NCI-H2171 treated with DMSO at 0.1 percent for 48 hours (cell line): ENCODE measurements around the gene ADCK2.
"Not testable (repeated sequence)": the region's sequence is repeated elsewhere in the genome, so short reads cannot be mapped to it uniquely, and the experiment has no call there.

Source experiments
- DNase-seq: peaks from one replicate; lab custom pipeline; 2025; lab: John Stamatoyannopoulos, UW

The ADCK2 gene

DNA sequence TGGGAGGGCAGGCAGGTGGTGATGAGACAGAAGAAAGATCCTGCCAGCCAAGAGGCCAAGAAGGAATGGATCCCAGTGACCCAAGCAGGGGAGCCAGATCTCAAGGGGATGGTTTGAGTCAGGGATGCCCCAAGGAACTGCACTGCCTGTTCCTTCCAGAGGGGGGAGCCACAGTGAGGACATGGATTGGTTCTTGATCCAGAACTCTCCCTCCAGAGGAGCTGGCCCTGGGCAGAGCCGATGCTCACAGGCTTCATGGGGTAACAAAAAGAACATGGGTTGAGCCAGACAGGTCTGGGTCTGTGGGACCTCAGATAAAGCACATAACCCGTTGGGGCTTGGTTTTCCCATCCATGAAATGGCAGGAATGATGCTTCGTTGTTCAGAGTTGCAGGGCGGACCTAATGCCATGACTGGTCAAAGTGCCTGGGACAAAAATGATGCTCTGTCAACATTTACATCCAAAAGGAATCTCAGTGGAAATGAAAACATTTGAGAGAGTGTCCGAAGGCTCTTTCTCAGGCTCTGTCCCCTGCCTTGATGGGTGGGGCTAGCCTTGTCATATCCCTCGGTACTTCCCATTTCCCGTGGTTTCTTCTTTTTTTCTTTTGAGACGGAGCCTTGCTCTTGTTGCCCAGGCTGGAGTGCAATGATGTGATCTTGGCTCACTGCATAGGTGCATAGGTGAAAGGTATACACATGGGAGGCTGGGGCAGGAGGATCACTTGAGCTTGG, 27.4 kb upstream of the ADCK2 start:
- no peak for DNase-seq

DNA sequence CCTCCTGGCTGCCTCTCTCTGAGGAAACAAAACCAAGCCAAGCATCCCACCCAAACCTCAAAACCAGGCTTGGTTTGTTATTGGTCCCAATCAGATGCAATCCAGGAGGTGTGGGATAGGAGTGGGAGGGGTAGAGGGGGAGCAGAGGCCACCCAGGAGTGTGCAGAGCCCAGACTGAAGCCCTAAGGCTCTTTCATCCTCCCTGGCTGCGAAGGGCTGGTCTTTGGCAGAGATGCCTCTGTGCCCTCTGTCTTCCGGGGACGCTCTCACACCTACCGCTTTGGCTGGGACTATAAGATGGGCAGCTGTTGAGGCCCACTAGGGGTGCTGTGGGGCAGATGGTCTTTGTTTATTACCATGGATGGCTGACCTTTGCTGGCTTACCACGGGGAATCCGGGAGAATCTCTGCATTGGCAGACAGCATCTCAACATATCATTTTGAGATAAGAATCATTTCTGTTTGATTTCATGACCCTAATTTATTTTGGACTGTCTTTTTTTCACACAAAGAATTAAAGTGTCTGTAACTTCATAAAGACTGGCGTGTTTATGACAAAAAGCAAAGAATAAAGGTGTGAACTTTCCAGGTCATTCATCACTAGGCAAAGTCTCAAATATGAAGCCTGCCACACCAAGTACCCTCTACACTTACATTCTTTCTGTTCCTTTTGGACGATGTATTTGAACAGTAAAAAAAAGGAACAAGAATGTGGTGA, 25.7 kb upstream of the ADCK2 start:
- peak; percentile 89 for DNase-seq

DNA sequence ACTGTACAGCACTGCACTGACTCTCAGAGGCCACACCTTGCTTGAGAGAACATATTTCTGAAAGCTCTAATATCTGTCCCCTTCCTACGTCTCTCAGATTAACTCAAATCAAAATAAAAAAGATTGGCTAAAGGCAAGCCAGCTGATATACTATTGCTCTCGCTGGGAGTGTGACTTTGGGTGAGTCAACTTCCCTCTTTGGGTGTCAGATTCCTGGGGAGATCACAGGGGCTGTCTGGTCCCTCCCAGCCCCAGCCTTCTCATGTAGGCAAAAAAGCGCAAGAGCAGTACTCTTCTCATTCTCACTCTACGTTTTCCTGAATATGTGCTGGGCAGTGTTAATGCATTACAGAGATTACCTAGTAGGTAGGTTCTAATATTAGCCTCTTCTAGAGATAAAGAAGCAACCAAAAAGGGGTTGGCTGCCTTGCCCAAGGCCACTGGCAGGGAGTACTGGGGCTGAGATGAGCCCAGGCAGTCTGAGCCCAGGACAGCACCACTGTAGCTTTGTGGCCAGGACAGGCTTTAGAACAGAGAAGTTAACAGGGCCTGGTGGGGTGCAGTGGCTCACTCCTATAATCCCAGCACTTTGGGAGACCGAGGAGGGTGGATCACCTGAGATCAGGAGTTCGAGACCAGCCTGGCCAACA, 23.1 kb upstream of the ADCK2 start:
- DNase-seq, result no peak

DNA sequence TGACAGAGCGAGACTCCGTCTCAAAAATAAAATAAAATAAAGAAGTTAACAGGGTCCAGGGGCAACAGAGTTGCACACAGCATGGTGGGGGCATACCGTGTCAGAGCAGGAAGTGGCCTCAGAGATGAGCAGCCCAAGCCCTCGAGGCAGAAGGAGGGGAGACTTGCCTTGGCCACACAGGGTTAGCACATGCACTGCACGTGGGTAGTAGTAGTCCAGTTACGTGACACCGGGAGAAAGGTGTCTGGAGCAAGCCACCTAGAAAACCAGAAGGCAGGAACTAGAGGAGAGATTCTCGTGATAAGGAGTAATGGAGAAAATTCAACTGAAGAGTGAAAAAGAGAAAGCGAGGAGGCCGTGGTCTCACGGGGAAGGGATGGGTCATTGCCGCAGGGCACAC, 22.4 kb upstream of the ADCK2 start:
- DNase-seq, result no peak

DNA sequence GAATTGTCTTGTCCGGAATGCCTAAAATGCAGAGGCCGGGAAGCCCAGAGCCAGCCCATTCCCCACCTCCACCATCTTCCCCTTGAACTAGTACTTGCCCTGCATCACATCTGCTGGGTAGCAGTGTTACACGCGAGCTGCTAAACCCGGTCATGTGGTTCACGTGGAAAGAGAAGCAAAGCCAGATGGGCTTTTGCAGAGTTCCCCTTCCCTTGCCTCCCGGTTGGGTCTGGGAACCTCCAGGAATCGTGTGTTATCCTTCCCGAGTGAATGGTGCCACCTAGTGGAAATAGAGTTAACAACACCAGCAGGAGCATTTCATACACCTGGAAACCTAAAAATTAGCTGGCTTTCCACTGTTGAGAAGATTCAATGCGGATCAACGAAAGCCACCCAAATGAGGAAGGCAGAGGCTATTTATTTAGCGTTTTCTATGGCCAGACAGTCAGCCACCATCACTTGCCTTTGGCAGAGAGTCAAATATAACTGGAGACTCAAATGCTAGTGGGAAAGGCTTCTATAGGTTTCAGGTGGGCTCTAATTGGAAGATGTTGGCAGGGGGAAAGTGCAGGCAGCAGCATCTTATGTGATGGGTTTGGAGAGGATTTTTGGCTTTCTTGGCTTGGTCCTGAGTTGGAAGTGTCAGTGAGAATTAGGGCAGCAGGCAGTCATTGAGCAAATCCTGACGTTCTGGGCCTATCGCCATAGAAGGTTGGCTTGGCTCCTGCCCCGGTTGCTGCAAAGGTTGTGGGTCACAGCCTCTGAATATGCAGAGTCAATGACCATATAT, 19.2 kb upstream of the ADCK2 start:
- DNase-seq, result peak; percentile 95

DNA sequence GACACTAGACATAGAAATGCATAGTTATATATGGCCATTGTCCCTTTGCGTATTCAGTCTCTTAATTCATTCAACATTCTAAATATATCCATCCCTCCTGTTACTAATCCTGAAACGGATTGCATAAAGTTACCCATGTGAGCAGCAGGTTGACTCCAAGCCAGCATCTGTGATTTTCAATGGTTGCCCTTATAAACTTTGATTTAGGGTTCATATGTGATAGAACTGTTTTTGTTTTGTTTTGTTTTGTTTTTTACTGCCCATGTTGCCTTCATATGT, 18.7 kb upstream of the ADCK2 start:
- DNase-seq, result no peak

DNA sequence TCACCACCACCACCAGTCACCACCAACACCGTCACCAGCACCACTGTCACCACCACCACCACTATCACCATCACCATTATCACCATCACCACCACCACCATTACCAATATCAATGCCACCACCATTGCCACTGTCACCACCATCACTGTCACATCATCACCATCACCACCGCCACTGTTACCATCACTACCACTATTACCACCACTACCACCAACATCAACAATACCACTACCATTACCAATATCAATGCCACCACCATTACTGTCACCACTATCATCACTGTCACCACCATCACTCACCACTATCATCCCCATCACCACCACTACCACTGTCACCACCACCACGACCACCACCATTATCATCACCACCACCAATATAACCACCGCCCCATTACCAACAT, 18.1 kb upstream of the ADCK2 start:
- no peak for DNase-seq

DNA sequence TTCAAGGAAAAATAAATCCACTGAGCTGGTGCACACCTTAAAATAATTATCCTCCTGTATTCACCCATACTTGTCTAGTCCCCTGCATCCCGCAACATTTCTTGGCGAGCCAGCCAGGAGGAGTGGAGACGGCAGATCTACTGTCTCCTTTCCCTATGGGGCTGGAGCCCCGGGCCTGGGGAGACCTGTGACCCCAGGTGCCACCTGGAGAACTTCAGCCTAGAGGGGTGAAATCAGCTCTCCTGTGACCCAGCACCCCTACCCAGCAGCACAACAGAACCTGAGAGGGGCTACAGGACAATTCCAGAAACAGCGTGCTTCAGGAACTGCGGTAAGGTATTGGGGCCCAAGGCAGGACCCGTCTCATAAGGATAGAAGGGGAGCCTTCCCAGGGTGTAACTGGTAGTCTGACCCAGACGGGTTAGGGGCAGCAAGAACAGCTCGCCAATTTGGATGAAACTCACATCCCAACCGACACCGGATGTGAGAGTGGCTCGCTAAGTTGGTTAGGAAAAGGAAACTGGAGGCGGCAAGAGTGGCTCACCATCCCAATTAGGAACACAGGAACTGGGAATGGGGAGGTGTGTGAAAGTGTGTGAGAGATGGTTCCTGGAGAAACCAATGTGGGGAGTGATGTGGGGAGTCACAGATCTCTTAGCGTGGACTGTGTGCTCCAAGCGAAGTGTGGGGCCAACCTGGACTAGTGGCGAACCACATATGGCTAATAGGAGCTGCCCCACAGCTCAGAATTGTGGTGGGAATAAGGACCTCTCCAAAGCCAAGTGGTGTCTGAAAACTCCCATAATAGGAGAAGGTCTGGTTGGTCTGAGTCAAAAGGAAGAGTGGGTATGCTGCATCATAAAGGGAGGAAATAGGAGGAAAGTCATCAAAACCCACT, 17.0 kb upstream of the ADCK2 start:
- DNase-seq, result no peak

DNA sequence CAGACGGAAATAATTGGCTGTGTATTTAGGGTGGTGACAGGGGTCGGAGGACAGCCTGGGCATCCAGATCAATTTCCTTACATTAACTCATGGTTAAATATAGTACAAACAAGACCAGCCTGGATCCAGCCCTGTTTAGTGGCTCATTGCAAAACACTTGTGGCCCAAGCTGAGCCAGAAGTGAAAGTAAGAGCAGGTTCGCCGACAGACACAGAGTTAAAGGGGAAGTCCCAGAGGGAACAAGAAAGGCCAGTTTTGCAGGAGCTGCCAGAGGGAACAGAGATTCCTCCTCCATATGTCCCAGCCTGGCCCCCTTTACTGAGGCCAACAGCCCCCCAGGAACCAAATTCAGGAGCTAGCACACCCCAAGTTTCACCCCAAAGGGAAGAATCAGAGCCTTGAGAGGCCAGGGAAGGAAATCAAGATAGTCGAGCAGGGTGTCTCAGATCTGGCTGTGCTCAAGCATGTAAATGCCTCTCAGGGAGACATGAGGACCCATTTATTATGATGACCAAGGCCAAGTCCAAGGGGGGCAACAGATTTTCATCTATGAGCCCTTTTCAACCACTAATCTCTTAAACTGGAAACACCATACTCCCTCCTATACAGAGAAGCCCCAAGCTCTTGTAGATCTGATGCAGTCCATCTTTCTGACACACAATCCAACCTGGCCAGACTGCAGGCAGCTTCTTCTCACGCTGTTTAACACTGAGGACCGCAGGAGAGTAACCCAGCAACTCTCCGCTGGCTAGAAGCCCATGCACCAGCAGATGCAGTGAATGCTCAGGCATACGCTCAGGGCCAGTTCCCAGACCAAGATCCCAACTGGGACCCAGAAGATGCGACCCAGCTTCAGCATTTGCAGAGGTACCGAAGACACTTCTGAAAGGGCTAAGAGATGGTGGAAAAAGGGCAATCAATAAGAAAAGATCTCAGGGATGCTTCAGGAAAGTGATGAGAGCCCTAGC, 15.9 kb upstream of the ADCK2 start:
- DNase-seq, result no peak

DNA sequence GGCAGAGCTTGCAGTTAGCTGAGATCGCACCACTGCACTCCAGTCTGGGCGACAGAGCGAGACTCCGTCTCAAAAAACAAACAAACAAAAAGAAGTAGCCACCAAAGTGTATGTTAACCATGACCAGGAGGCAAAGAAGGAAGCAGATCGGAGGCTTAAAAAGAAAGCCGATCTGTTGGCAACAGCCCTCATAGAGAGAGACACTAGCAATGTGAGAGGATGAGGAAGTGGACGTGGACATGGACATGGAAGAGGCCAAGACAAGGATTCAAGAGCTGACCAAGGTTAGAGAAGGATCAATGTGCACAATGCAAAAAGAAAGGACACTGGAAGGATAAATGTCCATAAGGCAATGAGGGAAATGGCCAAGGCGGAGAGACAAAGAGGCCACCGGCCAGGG, 14.9 kb upstream of the ADCK2 start:
- DNase-seq, result no peak

DNA sequence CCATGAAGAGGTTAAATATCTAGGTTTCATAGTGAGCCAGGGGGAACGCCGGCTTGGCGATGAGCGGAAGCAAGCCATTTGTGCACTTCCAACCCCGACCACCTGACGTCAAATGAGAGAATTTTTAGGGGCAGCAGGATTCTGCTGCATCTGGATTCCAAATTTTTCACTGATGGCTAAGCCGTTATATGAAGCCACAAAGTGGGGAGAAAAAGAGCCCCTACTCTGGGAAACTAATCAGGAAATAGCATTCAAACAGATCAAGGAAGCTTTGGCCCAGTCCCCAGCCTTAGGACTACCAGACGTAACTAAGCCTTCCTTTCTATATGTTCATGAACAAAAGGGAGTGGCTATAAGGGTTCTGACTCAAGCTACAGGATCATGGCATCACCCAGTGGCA, 12.9 kb upstream of the ADCK2 start:
- DNase-seq, result peak; percentile 27

DNA sequence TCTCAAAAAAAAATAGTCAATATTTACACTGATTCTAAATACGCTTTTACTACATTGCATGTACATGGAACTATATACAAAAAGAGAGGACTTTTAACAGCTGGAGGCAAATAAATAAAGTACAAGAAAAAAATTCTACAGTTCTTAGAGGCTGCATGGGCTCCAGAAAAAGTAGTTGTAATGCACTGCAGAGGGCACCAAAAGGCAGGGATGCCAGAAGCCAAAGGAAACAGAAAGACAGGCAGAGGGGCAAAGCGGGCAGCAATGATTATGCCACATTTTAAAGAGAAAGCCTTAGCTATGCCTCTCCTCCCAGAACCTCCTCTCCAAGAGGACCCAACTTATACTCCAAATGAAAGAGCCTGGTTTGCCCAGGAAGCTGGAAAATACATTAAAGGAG, 11.6 kb upstream of the ADCK2 start:
- DNase-seq, result peak; percentile 38

DNA sequence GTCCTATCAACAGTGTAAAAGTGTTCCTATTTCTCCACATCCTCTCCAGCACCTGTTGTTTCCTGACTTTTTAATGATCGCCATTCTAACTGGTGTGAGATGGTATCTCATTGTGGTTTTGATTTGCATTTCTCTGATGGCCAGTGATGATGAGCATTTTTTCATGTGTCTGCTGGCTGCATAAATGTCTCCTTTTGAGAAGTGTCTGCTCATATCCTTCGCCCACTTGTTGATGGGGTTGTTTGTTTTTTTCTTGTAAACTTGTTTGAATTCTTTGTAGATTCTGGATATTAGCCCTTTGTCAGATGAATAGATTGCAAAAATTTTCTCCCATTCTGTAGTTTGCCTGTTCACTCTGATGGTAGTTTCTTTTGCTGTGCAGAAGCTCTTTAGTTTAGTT, 9.8 kb upstream of the ADCK2 start:
- not testable (repeated sequence) for DNase-seq

DNA sequence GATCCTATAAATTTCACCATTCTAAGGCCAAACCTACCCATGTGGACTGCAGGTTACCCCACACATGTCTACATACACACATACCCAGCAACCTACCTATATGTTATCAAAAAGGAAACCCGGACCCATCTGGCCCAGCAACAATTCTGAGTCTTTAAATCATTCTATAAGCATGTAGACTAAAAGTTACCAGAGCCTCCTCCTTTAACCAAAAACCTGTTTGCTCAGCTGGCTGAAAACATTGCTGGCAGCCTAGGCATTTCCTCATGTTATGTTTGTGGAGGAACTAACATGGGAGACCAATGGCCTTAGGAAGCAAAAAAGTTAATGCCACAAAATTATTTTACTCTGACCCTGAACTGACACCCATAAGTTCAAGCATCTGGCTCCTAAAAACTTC, 5.3 kb upstream of the ADCK2 start:
- DNase-seq, result no peak

DNA sequence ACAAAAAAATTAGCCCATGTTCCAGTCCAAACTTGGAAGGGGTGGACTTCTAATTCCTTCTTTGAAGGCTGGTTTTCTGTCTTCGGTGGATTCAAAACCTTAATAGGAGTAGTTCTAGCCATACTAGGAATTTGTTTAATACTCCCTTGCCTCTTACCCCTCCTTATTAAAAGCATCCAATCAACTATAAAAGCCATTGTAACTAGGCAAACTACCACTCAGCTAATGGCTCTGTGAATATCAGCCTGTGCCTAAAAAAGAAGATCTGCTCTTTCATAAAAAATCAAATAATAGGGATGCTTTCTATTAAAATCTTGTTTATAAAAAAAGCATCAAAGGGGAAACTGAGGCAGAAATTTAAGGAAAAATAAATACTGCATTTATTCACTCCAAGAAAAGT, 4.1 kb upstream of the ADCK2 start:
- no peak for DNase-seq

DNA sequence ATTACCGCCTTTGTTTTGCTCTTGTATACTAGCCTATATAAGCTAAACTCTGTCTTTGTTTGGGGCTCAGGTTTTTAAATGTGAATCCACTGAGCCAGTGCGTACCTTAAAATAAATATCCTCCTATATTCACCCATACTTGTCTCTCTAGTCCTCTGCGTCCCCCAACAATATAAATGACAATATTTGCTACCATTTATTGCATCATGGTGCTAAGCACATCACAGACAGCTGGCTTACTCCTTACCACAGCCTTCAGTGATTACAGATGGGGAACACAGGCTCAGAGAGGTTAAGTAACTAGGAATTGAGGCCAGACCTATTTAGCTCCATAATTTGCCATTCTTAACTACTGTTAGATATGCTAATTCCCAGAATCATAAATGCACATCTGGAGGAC, 3.4 kb upstream of the ADCK2 start:
- no peak for DNase-seq

DNA sequence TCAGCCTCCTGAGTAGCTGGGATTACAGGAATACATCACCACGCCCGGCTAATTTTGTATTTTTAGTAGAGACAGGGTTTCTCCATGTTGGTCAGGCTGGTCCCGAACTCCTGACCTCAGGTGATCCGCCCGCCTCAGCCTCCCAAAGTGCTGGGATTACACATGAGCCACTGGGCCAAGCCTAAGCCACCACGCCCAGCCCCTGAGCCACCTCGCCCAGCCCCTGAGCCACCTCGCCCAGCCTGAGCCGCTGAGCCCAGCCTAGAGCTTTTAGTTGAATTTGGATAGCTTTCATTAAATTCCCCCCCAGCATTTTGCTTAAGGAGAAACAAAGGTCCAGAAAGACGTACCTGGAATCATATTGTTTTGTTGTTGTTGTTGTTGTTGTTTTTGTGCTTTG, 2.9 kb upstream of the ADCK2 start:
- not testable (repeated sequence) for DNase-seq

DNA sequence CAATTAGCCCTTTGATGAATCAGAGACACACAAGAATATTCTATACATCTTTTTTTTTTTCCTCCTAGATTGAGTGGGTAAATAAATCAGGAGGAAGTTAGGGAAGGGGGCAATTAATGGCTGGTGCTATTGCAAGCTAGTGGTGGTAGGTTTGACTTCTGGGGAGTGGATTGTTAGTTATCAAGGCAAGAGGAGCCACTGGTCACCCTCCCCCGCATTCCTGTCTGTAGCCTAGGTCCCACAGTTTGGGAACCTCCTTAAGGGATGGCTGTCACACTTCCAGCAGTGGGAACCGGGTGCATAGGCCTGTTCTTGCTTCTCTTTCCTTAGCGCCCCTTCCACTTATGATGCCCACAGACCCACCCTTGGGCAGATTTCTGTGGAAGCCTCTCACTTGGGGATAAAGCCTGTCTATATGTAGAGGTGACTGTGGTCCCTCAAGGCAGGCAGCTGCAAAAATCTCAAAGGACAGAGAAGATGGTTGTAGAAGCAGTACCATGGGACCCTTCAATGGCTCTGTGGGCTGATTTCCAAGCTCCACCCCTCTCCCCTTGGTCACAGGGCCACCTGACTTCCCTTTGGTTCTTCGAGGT, 2.3 kb upstream of the ADCK2 start:
- no peak for DNase-seq

DNA sequence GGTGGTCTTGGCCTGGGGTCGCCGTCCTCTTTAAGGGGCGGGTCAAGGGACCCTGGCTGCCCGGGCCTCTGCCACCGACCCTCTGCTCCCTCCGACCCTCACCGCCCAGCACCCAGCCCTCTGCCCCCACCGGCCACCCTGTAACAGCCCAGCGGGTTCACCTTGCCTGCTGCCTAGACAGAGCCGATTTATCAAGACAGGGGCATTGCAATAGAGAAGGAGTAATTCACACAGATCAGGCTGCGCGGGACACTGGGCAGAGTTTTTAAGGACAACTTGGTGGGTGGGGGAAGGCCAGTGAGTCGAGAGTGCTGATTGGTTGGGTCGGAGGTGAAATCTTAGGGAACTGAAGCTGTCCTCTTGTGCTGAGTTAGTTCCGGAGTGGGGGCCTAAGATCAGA, 779 bp upstream of the ADCK2 start:
- DNase-seq, result no peak
